HEK293 (cell line): ENCODE measurements around the gene RGS9.

Experiments used
- ZNF660 ChIP-seq: fragments of 450-650 bp; IDR thresholded peaks from 2 replicates; pipeline ENCODE4 v1.5.1; 2018; ENCODE audit warnings: missing biosample characterization, mild to moderate bottlenecking, missing genetic modification characterization
- TF ChIP-seq, protein P1 (sequence below): fragments of 450-650 bp; formaldehyde crosslinking; IDR thresholded peaks from 2 replicates; pipeline ENCODE4 v1.5.1; 2016; ENCODE audit warnings: missing biosample characterization, missing genetic modification characterization

GRCh38 chr17:65195716-65196115 is 58.5 kb downstream of the RGS9 start:
- TF ChIP-seq, protein P1, sequence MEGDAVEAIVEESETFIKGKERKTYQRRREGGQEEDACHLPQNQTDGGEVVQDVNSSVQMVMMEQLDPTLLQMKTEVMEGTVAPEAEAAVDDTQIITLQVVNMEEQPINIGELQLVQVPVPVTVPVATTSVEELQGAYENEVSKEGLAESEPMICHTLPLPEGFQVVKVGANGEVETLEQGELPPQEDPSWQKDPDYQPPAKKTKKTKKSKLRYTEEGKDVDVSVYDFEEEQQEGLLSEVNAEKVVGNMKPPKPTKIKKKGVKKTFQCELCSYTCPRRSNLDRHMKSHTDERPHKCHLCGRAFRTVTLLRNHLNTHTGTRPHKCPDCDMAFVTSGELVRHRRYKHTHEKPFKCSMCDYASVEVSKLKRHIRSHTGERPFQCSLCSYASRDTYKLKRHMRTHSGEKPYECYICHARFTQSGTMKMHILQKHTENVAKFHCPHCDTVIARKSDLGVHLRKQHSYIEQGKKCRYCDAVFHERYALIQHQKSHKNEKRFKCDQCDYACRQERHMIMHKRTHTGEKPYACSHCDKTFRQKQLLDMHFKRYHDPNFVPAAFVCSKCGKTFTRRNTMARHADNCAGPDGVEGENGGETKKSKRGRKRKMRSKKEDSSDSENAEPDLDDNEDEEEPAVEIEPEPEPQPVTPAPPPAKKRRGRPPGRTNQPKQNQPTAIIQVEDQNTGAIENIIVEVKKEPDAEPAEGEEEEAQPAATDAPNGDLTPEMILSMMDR (tag by site-specific recombination) = no peak
- TF ChIP-seq ZNF660 (tag by site-specific recombination) = no peak
